HPDE6-E6E7 (cell line): ENCODE results near the gene TEX26.
"Not testable (repeated sequence)": the region's sequence is repeated elsewhere in the genome, so short reads cannot be mapped to it uniquely, and the experiment has no call there.

ENCODE experiments used
- DNase-seq: peaks from one replicate; pipeline ENCODE4 v3.0.0; 2011; ENCODE audit warnings: missing footprints; ENCODE audit errors: extremely low spot score

TEX26 gene

GRCh38 chr13:30918662-30919405 lies 13.6 kb upstream of the TEX26 start:
- DNase-seq, result no peak

DNA sequence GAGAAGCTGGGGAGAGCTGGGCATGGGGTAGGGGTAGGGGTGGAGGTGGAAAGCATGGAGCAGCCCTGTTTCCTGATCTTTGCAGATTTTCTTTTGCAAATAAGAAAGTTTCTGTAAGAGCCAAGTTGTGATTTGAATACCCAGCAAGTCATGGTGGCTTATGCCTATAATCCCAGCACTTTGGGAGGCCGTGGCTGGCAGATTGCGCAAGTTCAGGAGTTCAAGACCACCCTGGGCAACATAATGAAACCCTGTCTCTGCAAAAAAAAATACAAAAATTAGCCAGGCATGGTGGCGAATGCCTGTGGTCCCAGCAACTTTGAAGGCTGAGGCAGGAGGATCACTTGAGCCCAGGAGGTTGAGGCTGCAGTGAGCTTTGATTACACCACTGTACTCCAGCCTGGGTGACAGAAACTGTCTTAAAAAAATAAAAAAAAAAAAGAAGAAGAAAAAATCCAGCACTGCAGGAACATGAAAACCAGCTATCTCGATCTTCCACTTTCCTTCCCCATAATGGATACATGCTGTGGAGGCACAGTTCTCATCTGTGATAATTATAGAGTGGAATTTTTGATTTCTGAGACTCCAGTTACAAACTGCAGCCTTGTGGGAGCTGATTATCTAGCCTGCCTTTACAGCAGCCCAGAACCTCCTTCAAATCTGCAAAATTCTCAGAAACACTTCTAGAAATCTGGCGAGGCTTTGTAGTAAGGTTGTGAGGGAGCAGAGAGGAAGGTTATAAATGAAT lies 12.1 kb upstream of the TEX26 start:
- DNase-seq, result no peak

DNA sequence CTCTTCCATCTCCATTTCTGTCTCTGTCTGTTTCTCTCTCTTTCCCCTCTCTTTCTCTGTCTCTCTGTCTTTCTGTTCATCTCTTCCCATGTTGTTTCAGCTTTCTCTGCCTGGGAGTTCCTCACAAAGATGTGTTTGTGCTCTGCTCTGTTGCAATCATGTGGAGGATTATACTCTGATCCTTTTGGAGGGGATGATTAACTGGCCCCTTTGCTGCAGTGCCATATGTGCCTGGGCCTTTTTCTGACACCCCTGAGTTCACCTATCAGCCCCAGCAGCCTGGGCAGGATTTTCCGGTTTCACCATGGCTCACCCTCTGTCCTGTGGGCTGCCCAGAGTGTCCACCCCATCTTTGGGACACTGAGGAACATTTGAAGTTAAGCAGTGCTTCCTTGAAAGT lies 9.0 kb upstream of the TEX26 start:
- no peak for DNase-seq

GRCh38 chr13:30924721-30925120 lies 7.7 kb upstream of the TEX26 start:
- DNase-seq, result no peak

- DNase-seq, result no peak
Measured at GRCh38 chr13:30925429-30925828, 7.0 kb upstream of the TEX26 start.

- no peak for DNase-seq
Measured at GRCh38 chr13:30926781-30927180, 5.7 kb upstream of the TEX26 start.

DNA sequence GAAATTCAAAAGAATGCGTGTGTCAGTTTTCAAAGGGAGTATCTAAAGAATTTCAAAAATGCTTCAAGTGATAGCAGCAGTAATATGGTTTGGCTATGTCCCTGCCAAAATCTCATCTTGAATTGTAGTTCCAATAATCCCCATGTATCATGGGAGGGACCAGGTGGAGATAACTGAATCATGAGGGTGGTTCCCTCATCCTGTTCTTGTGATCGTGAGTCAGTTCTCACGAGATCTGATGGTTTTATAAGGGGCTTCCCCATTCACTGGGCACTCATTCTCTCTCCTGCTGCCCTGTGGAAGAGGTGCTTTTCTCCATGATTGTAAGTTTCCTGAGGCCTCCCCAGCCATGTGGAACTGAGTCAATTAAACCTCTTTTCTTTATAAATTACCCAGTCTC lies 5.3 kb upstream of the TEX26 start:
- not testable (repeated sequence) for DNase-seq

DNA sequence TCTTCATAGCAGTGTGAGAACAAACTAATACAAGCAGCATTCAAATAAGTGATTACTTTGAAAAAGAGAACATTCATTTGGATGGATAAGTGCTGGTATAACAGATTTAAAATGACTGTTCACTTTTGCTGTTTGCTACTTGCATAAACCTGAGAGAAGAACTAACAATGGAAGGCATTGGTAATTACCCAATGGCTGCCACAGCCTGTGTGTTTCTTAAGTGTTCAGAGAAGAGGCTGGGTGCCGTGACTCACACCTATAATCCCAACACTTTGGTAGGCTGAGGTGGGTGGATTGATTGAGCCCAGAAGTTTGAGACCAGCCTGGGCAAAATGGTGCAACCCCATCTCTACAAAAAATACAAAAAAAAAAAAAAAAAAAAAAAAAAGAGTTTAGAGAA lies 4.9 kb upstream of the TEX26 start:
- no peak for DNase-seq

GRCh38 chr13:30928978-30929377 lies 3.5 kb upstream of the TEX26 start:
- DNase-seq, result no peak

DNA sequence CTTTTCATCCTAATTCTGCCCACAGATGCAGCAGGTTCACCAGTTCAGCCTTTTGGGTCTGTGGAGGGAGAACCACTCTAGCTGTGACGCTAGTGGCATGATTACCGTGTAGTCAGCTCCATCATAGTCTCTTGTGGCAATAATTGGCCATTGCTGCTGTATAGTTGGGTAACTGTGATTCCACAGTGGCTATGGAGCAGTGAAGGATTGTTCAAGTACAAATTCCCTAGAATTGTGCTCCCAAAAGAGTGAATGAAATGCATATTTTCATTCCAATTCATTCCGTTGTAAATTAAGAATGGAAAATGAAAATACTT lies 856 bp downstream of the TEX26 start:
- DNase-seq, result no peak

- DNase-seq, result no peak
Measured at GRCh38 chr13:30934381-30934780, 1.9 kb downstream of the TEX26 start.

DNA sequence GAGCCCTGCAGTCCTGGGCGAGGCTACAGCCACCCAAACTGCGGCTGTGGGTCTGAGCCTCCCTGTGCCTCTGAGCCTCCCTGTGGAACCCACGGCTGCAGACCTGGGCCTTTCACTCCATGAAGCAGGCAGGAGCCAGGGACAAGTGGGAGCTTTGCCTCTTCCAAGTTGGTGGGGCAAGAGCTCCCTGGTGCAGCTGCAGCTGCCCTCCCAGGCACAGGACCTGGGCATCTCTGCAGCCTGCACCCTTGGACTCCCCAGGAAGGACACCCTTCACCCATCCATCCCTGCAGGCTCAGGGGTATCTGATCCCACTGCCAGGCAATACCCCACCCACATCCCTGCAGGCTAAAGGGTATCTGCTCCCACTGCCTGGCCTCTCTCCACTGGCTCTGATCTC lies 2.3 kb downstream of the TEX26 start:
- DNase-seq, result no peak

DNA sequence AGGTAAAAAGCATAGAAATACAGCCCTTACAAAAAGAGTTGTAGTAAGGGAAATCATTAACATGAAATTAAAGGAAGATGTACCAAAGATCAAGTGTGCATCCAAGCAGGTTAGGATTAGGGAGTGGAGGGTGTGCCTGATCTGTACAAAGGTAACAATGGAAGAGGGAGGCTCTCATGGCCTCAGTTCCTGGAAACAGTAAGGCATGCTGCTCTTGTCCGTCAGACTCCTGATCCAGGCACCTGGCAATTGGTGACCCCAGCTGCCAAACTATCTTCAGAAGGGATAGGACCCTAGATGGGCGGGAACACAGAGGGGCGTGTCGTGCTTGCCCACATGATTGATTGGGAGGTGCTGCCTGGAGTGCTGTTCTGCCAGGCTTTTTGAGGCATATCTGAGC lies 4.5 kb downstream of the TEX26 start:
- no peak for DNase-seq

- DNase-seq, result no peak
Measured at GRCh38 chr13:30943881-30944280, 11.4 kb downstream of the TEX26 start.

DNA sequence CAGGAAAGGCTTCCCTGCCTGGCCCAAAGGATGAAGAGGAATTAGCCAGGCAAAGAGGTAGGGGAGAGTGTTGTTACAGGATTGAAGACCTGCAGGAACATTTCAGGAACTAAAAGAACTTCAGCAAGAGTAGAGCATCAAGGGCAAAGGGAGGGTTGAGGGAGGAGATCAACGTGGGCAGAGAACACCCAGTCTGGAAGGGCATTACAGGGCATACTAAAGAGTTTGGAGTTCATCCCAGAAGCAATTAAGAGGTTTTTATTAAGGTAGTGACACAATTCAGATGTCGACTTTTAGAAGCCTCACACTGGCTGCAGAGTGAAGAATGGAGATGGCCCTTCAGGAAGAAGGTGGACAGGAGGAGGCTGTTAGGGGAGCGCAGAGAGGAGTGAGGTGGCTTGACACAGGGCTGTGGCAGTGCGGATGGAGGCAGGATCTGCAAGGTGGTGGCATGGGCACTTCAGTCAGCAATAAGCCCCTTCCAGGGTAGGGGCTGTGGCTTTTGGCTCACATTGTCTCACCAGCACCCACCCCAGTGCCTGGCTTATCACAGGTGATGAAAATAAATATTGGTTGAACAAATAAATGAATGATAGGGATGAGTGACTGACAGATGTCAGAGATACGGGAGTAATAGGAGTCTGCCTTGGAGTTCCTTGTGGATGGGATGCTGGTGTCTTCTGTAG lies 24.9 kb downstream of the TEX26 start:
- DNase-seq, result no peak

DNA sequence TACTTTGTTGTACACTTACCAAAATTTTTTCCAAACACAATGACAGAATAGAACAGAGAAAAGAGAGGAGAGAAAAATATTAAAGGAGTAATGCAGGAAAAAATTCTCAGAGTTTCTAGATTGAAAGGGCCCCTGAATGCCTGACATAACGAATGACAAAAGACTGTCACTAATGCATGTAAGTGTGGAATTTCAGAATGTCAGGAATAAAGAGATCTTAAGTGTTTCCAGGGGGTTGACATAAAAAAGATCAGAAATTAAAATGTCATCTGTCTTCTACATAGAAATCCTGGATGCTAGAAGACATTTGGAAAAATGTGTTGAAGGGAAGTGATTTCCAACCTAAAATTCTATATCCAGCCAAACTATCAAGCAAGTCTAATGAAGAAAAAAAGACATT lies 27.2 kb downstream of the TEX26 start:
- no peak for DNase-seq

GRCh38 chr13:30963791-30964190 lies 31.3 kb downstream of the TEX26 start:
- DNase-seq, result no peak

- no peak for DNase-seq
Measured at GRCh38 chr13:30965380-30965779, 32.9 kb downstream of the TEX26 start.

DNA sequence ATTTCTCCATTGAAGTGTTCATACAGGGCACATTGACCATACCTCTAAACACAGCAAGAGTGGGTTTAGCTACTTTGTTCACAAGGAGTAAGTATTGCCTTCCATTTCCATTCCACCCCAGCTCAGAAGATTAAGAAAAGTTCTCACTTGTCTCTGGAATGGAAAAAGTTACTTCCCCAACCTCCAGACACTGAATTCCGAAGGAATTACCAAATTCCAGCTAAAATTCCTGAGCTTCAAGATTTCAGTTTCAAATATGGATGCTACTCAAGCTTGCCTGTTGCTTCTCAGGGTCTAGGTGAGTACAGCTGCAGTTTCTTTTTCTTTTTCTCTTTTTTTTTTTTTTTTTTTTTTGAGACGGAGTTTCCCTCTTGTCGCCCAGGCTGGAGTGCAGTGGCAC lies 33.6 kb downstream of the TEX26 start:
- DNase-seq, result no peak

DNA sequence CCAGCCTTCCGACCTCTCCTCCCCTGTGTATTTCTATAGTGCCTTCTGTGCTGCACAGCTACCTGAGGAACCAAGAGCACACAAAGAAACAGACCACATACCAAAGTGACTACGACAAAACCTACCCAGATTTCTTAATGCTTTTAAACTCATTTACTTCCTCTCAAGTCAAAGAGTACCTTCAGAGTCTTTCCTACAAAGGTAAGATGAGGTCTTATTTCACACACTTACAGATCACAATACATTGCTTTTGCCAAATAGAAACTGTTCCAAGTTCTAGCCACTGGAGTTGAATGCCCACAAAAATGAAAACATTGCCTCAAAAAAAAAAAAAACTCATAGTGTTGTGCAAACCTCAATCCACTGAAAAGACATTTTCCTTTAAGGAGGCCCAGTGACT lies 36.4 kb downstream of the TEX26 start:
- DNase-seq, result no peak

GRCh38 chr13:30971575-30971974 lies 39.1 kb downstream of the TEX26 start:
- no peak for DNase-seq

GRCh38 chr13:30972888-30973377 lies 40.5 kb downstream of the TEX26 start:
- no peak for DNase-seq

DNA sequence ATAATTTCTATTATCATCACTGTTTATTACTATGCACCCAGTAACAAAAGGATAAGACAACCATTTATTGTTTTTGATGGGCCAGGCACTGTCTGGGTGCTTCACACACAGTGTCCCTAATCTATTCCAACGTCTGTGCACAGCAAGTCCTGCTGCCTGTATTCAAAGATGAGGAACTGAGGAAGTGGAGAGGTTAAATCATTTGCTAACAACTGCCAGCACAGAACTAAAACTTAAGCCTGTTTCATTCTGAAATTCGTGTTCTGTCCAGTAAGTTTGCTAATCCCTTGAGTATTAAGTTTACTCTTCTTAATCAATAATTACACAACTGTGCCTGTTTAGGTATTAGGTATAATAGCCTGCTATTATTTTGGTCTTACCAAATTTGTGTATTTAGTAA lies 41.9 kb downstream of the TEX26 start:
- DNase-seq, result no peak
